ENCODE results near the gene CCDC148. TPM values are rescaled to one million over a fixed set of nuclear protein-coding genes. Genes with fewer than 3 reads are reported as not detected.

CCDC148 gene
- total RNA-seq, 1 experiment from 2014 or later = 2.1 TPM

DNA sequence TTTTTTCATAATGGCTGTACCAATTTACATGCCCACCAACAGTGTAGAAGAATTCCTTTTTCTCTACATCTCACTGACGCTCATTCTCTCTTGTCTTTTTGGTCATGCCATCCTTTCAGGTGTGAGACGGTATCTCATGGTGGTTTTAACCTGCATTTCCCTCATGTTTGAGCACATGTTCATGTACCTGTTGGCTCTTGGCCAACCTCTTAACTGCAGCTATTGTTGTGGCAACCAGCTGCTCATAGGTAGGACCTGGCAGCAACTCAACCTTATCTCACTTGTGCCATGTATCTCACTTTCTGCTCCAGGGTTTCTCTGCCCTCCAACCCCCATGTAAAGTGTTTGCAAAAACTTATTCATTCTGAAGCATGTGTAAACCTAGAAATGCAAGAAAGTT lies 187.4 kb downstream of the CCDC148 start:
- ATAC-seq (no peak), DNase-seq (ENCODE audit: low spot score) (no peak)
- POLR2A ChIA-PET = no interaction called here
- no peaks in the 10 kb centered on the region for H3K36me3 Mint-ChIP-seq
- no peaks in the 10 kb centered on the region for H3K4me1 Mint-ChIP-seq
- H3K27ac Mint-ChIP-seq = no peak overlapping the region
- TF ChIP-seq, protein P1, sequence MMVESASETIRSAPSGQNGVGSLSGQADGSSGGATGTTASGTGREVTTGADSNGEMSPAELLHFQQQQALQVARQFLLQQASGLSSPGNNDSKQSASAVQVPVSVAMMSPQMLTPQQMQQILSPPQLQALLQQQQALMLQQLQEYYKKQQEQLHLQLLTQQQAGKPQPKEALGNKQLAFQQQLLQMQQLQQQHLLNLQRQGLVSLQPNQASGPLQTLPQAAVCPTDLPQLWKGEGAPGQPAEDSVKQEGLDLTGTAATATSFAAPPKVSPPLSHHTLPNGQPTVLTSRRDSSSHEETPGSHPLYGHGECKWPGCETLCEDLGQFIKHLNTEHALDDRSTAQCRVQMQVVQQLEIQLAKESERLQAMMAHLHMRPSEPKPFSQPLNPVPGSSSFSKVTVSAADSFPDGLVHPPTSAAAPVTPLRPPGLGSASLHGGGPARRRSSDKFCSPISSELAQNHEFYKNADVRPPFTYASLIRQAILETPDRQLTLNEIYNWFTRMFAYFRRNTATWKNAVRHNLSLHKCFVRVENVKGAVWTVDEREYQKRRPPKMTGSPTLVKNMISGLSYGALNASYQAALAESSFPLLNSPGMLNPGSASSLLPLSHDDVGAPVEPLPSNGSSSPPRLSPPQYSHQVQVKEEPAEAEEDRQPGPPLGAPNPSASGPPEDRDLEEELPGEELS (CRISPR knock-in tag; IDR thresholded peaks at IDR 0.05) = no peak
- TF ChIP-seq AR (CRISPR knock-in tag; IDR thresholded peaks at IDR 0.05) = no peak
- no peak for TF ChIP-seq GRHL2 (CRISPR knock-in tag; IDR thresholded peaks at IDR 0.05; ENCODE audit: insufficient replicate concordance, severe bottlenecking)
- no peak for TF ChIP-seq ETV6 (CRISPR knock-in tag; IDR thresholded peaks at IDR 0.05)
- TF ChIP-seq, protein P2, sequence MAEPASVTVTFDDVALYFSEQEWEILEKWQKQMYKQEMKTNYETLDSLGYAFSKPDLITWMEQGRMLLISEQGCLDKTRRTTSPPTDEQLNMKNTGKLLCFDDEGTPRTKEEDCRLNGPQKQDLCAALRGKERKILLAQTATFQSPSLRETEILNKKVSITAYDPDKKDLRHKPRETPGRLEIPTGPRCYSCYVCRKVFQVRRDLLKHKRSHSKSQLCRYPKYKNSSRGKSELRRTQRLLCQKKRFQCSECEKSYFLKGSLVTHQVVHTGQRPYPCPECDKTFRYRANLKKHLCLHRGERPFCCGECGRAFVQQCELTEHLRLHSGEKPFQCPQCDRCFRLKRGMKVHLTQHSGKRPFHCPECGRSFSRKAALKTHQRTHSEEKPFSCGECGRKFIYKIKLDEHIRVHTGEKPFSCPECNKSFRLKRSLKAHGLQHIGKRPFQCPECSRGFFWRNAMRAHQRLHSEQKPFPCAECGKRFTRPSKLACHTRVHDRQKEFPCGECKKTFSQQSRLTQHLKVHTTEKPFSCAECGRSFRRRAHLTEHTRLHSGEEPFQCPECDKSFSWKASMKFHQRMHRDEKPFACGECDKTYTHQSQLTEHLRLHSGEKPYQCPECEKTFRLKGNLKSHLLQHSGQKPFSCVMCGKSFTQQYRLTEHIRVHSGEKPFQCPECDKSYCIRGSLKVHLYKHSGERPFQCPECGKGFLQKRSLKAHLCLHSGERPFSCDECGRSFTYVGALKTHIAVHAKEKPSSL (CRISPR knock-in tag; conservative IDR thresholded peaks at IDR 0.05) = no peak
- no peak for TF ChIP-seq ESRRA (CRISPR knock-in tag; IDR thresholded peaks at IDR 0.05; ENCODE audit: borderline replicate concordance)
- TF ChIP-seq ZBTB21 (CRISPR knock-in tag; IDR thresholded peaks at IDR 0.05; ENCODE audit: borderline replicate concordance) = no peak
- no peak for TF ChIP-seq ERG (CRISPR knock-in tag; IDR thresholded peaks at IDR 0.05)
- TF ChIP-seq ELF4 (CRISPR knock-in tag; IDR thresholded peaks at IDR 0.05; ENCODE audit: low read depth) = no peak
- TF ChIP-seq NFATC4 (CRISPR knock-in tag; IDR thresholded peaks at IDR 0.05) = no peak
- TF ChIP-seq FOXJ3 (CRISPR knock-in tag; IDR thresholded peaks at IDR 0.05; ENCODE audit: borderline replicate concordance) = no peak
- TF ChIP-seq ZBTB43 (CRISPR knock-in tag; IDR thresholded peaks at IDR 0.05) = no peak
- no peak for TF ChIP-seq OVOL2 (CRISPR knock-in tag; IDR thresholded peaks at IDR 0.05; ENCODE audit: borderline replicate concordance)
- no peak for TF ChIP-seq ATF2 (CRISPR knock-in tag; IDR thresholded peaks at IDR 0.05; ENCODE audit: borderline replicate concordance, low read depth)
- no peaks in the 10 kb centered on the region for H3K27me3 Mint-ChIP-seq (ENCODE audit: low read depth)
- H3K9me3 Mint-ChIP-seq = no peaks in the 10 kb centered on the region
- CTCF ChIA-PET = no interaction called here
- H3K4me3 Mint-ChIP-seq = no peak overlapping the region

DNA sequence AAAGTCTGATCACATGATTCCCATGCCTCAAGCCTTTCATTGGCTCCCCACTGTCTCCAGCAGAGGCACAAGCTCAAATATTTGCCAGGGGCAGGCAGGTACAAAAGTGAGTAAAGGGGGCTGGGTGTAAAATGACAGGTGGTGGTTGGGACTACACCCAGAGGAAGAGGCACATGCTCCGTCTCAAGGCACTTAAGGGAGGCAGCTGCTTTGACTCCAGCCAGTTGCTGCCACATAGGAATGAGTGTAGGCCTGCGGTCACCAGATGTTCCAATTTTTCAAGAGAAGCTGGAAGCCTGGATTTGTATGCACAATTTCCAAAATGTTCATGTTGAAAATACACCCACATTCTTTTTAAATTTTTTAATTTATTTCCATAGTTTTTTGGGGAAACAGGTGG lies 190.4 kb downstream of the CCDC148 start:
- Mint-ChIP-seq H3K36me3 (peaks cover 3% of the 10 kb centered on the region), H3K9me3 (peaks cover 11% of the 10 kb centered on the region), H3K27ac (no peak overlapping the region), H3K4me1 (no peaks in the 10 kb centered on the region), H3K27me3 (ENCODE audit: low read depth) (no peaks in the 10 kb centered on the region; the same call in 1 of the 2 replicates), H3K4me3 (no peak overlapping the region)
- DNase-seq (ENCODE audit: low spot score) (no peak), ATAC-seq (peak; percentile 47)
- ChIA-PET POLR2A (no interaction called here), CTCF (no interaction called here)
- TF ChIP-seq ZNF281 (CRISPR knock-in tag; IDR thresholded peaks at IDR 0.05) (no peak), RELA (CRISPR knock-in tag; IDR thresholded peaks at IDR 0.05; ENCODE audit: borderline replicate concordance) (no peak), TEAD4 (CRISPR knock-in tag; IDR thresholded peaks at IDR 0.05) (no peak), SOX15 (CRISPR knock-in tag; IDR thresholded peaks at IDR 0.05) (no peak), TP53 (CRISPR knock-in tag; IDR thresholded peaks at IDR 0.05) (no peak), GTF2I (CRISPR knock-in tag; conservative IDR thresholded peaks at IDR 0.05) (no peak), MYBL2 (CRISPR knock-in tag; IDR thresholded peaks at IDR 0.05) (no peak)
- TF ChIP-seq, protein P3, sequence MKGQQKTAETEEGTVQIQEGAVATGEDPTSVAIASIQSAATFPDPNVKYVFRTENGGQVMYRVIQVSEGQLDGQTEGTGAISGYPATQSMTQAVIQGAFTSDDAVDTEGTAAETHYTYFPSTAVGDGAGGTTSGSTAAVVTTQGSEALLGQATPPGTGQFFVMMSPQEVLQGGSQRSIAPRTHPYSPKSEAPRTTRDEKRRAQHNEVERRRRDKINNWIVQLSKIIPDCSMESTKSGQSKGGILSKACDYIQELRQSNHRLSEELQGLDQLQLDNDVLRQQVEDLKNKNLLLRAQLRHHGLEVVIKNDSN (CRISPR knock-in tag; IDR thresholded peaks at IDR 0.05) = no peak
